ENCODE measurements around the gene AHCYL2. TPM values are rescaled to one million over a fixed set of nuclear protein-coding genes. Genes with fewer than 3 reads are reported as not detected.

The AHCYL2 gene
- total RNA-seq, 1 donor from 2014 or later, result 6.0 TPM

DNA sequence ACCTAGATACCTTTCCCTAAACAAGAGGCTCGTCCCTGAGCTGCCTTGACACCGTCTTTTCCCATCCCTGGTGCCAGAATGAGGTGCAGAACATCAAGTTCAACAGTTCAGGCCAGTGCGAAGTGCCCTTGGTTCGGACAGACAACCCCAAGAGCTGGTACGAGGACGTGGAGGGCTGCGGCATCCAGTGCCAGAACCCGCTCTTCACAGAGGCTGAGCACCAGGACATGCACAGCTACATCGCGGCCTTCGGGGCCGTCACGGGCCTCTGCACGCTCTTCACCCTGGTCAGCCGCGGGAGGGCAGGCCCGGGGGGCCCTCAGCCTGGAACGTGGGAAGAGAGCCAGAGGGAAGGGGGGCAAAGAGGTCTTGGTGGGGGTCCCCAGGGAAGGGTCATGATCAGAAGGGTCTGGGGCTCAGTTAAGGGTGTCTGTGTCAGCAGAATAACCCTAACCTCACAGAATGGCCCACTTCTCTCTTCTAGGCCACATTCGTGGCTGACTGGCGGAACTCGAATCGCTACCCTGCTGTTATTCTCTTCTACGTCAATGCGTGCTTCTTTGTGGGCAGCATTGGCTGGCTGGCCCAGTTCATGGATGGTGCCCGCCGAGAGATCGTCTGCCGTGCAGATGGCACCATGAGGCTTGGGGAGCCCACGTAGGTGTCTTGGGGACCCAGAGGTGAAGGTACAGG is 19.6 kb upstream of the AHCYL2 start:
- H3K27me3 ChIP-seq (ENCODE audit: low read depth), result no peaks in the 10 kb centered on the region
- H3K27ac ChIP-seq (replicated peaks), result no peak overlapping the region
- H3K36me3 ChIP-seq, result peaks cover 8% of the 10 kb centered on the region
- H3K9me3 ChIP-seq (replicated peaks), result no peaks in the 10 kb centered on the region
- no peak for DNase-seq
- intact Hi-C loops (cut with micrococcal nuclease), result no loop called here
- no peaks in the 10 kb centered on the region for H3K4me1 ChIP-seq
- TF ChIP-seq, protein P1, sequence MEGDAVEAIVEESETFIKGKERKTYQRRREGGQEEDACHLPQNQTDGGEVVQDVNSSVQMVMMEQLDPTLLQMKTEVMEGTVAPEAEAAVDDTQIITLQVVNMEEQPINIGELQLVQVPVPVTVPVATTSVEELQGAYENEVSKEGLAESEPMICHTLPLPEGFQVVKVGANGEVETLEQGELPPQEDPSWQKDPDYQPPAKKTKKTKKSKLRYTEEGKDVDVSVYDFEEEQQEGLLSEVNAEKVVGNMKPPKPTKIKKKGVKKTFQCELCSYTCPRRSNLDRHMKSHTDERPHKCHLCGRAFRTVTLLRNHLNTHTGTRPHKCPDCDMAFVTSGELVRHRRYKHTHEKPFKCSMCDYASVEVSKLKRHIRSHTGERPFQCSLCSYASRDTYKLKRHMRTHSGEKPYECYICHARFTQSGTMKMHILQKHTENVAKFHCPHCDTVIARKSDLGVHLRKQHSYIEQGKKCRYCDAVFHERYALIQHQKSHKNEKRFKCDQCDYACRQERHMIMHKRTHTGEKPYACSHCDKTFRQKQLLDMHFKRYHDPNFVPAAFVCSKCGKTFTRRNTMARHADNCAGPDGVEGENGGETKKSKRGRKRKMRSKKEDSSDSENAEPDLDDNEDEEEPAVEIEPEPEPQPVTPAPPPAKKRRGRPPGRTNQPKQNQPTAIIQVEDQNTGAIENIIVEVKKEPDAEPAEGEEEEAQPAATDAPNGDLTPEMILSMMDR (IDR thresholded peaks at IDR 0.05; ENCODE audit: borderline replicate concordance), result no peak
- no peak overlapping the region for H3K4me3 ChIP-seq

DNA sequence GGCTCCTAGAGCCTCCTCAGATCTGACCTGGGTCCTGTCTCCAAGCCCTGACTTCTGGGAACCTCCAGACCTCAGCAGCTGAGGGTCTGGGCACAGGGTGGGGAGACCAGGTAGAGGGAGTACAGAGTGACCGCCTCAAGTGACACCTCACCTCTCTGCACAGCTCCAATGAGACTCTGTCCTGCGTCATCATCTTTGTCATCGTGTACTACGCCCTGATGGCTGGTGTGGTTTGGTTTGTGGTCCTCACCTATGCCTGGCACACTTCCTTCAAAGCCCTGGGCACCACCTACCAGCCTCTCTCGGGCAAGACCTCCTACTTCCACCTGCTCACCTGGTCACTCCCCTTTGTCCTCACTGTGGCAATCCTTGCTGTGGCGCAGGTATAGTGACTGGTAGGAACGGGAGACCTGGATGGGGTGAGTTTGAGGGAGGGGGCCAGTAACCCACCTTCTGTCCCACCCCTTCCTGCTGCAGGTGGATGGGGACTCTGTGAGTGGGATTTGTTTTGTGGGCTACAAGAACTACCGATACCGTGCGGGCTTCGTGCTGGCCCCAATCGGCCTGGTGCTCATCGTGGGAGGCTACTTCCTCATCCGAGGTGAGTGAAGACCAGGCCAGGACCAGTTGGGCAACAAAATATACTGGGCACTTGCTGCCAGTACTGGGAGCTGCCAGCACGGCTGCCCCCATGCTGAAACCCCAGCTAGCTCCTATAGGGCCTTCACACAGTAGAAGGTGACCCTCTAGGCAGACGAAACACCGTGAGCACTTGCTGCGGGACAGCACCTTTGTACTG is 18.6 kb upstream of the AHCYL2 start:
- H3K36me3 ChIP-seq, result peaks cover 8% of the 10 kb centered on the region
- DNase-seq, result no peak
- no peak overlapping the region for H3K4me3 ChIP-seq
- no peaks in the 10 kb centered on the region for H3K27me3 ChIP-seq (ENCODE audit: low read depth)
- H3K27ac ChIP-seq (replicated peaks), result no peak overlapping the region
- intact Hi-C loops (cut with micrococcal nuclease), result no loop called here
- TF ChIP-seq, protein P1 (IDR thresholded peaks at IDR 0.05; ENCODE audit: borderline replicate concordance), result no peak
- H3K9me3 ChIP-seq (replicated peaks), result no peaks in the 10 kb centered on the region
- H3K4me1 ChIP-seq, result peaks cover 5% of the 10 kb centered on the region

DNA sequence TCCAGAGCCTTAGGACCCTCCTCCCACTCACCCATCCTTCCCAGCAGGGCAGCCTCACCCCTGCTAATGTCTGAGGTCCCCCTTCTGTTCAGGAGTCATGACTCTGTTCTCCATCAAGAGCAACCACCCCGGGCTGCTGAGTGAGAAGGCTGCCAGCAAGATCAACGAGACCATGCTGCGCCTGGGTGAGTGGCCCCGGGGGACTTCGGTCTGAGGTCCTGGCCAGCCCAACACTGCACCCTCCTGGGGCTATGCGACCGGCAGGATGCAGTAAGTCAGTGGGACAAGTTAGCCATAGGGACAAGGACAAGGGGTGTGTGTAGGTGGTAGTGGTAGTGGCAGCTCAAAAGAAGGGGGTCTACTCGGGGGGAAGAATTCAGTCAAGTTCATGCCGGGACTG is 16.2 kb upstream of the AHCYL2 start:
- H3K9me3 ChIP-seq (replicated peaks), result no peaks in the 10 kb centered on the region
- H3K36me3 ChIP-seq, result peaks cover 8% of the 10 kb centered on the region
- no peak overlapping the region for H3K4me3 ChIP-seq
- H3K27ac ChIP-seq (replicated peaks), result no peak overlapping the region
- no peaks in the 10 kb centered on the region for H3K27me3 ChIP-seq (ENCODE audit: low read depth)
- TF ChIP-seq, protein P1 (IDR thresholded peaks at IDR 0.05; ENCODE audit: borderline replicate concordance), result no peak
- H3K4me1 ChIP-seq, result peaks cover 5% of the 10 kb centered on the region
- no peak for DNase-seq
- intact Hi-C loops (cut with micrococcal nuclease), result no loop called here

DNA sequence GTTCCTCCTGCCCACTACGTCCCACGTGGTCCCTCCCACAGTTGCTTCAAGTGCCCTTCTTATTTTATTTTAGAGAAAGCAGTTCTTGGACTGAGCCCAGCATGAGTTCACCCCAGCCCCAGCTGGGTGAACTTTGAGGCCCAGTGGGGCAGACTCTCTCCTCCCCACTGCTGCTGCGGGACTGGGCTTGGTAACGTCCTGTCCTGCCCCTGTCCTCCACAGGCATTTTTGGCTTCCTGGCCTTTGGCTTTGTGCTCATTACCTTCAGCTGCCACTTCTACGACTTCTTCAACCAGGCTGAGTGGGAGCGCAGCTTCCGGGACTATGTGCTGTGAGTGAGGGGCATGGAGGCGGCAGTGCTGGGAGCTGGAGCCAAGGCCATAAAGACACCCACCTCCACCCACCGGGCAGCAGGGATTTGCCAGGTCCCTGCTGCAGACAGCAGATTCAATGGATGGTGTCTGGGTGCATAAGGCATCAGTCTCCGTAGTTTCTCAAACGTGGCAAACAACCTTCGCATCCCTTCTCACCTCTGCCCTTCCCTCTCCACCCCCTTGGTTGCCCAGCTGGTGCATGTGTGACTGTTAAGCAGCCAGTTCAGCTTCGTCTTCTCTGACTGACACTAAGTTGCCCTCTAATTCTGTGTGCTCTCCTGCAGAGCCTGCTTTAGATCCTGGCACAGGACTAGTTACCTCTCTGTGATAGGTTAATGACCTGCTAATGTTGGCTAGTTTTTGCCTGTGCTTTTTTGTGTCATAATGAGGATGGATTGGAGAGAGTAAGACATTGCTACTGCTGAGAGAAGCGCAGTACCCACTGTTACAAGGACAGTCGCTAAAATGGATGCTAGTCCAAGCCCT is 15.5 kb upstream of the AHCYL2 start:
- peaks cover 8% of the 10 kb centered on the region for H3K36me3 ChIP-seq
- intact Hi-C loops (cut with micrococcal nuclease), result no loop called here
- no peak overlapping the region for H3K4me3 ChIP-seq
- no peak overlapping the region for H3K27ac ChIP-seq (replicated peaks)
- TF ChIP-seq, protein P1 (IDR thresholded peaks at IDR 0.05; ENCODE audit: borderline replicate concordance), result no peak
- peaks cover 5% of the 10 kb centered on the region for H3K4me1 ChIP-seq
- no peaks in the 10 kb centered on the region for H3K27me3 ChIP-seq (ENCODE audit: low read depth)
- H3K9me3 ChIP-seq (replicated peaks), result no peaks in the 10 kb centered on the region
- DNase-seq, result no peak

DNA sequence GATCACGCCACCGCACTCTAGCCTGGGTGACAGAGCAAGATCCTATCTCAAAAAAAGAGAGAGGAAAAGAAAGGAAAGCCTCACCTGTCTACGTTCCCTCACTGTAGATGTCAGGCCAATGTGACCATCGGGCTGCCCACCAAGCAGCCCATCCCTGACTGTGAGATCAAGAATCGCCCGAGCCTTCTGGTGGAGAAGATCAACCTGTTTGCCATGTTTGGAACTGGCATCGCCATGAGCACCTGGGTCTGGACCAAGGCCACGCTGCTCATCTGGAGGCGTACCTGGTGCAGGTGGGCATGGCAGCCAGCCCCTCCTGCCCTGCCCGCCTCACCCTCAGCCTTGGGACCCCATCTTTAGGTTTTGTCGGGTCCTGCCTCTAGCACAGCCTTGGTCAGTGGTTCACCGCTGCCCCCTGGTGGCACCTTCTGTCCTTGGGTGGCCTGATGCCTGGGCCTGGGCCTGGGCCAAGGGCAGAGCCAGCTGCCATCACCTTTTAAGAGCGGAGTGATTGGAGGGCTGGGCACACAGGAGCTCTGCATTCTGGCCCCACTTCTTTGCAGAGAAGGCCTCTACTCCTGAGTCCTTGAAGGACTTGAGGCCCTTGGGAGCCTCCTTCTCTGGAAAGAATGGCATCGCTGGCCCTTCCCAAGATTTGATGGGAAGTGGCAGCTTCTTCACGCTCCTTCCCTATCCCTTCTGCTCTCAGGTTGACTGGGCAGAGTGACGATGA is 14.4 kb upstream of the AHCYL2 start:
- TF ChIP-seq, protein P1 (IDR thresholded peaks at IDR 0.05; ENCODE audit: borderline replicate concordance), result peak; percentile 87
- intact Hi-C loops (cut with micrococcal nuclease), result loop anchor here (10.0 kb wide), 1 partner anchor 264 kb away; no protein-coding TSS in a partner anchor
- Histone ChIP-seq H3K36me3 (peaks cover 7% of the 10 kb centered on the region), H3K9me3 (replicated peaks) (no peaks in the 10 kb centered on the region), H3K27ac (replicated peaks) (no peak overlapping the region), H3K4me1 (peaks cover 5% of the 10 kb centered on the region), H3K27me3 (ENCODE audit: low read depth) (no peaks in the 10 kb centered on the region), H3K4me3 (no peak overlapping the region)
- DNase-seq, result peak; percentile 82
